Gastroesophageal sphincter (tissue), 4 donors: ENCODE data around the gene LZTS2. TPM values are rescaled to one million over a fixed set of nuclear protein-coding genes. Genes with fewer than 3 reads are reported as not detected.

Source experiments
- ATAC-seq: fragments of 150-250 bp; one replicate; pipeline ENCODE4 v1.9.1; 2016; ENCODE audit warnings: mild to moderate bottlenecking, moderate library complexity
- H3K27ac ChIP-seq, 4 donors: fragments of 200-600 bp; sonication (generic) in 3 of 4; 1 replicate in 3 of 4; 2 replicates in 1 of 4; pipeline ENCODE4 v1.5.1; 2016 to 2019
- H3K27me3 ChIP-seq: fragments of 200-600 bp; sonication (generic); one replicate; pipeline ENCODE4 v1.5.1; 2019
- H3K36me3 ChIP-seq, 2 donors: fragments of 200-600 bp; sonication (generic); one replicate each; pipeline ENCODE4 v1.5.1; 2019; ENCODE audit warnings: control low read depth in 1 of 2
- H3K4me1 ChIP-seq, 3 donors: fragments of 200-600 bp; sonication (generic); 1 replicate in 2 of 3; 2 replicates in 1 of 3; pipeline ENCODE4 v1.5.1; 2016 to 2019; ENCODE audit warnings: control low read depth in 2 of 3
- H3K4me3 ChIP-seq, 2 donors: fragments of 200-600 bp; sonication (generic); one replicate each; pipeline ENCODE4 v1.5.1; 2019; ENCODE audit warnings: mild to moderate bottlenecking in 1 of 2, moderate library complexity in 1 of 2
- H3K9me3 ChIP-seq, 3 donors: fragments of 200-600 bp; sonication (generic); one replicate each; pipeline ENCODE4 v1.5.1; 2017 to 2019; ENCODE audit warnings: control low read depth in 2 of 3
- CTCF ChIP-seq, 4 experiments: fragments of 200-600 bp in 2 of 4; fragments of 450-650 bp in 2 of 4; sonication (generic) in 1 of 4; IDR thresholded peaks; one replicate each; pipeline ENCODE4 v1.5.1; 2017 to 2019; ENCODE audit warnings: antibody characterized with exemption in 4 of 4, mild to moderate bottlenecking in 2 of 4, moderate library complexity in 2 of 4
- EP300 ChIP-seq: sonication (generic); formaldehyde crosslinking; IDR thresholded peaks from one replicate; pipeline ENCODE4 v1.6.1; 2017; ENCODE audit warnings: antibody characterized with exemption, mild to moderate bottlenecking
- POLR2A ChIP-seq, 2 donors: fragments of 450-650 bp; IDR thresholded peaks; one replicate each; pipeline ENCODE4 v1.6.1; 2017; ENCODE audit warnings: antibody characterized with exemption in 2 of 2, mild to moderate bottlenecking in 2 of 2, moderate library complexity in 1 of 2
- POLR2AphosphoS5 ChIP-seq: sonication (generic); formaldehyde crosslinking; IDR thresholded peaks from one replicate; pipeline ENCODE4 v1.6.1; 2017; ENCODE audit warnings: antibody characterized with exemption
- WGBS, 2 donors: methylation state at CpG; one replicate each; pipeline ENCODE4 v1.1.5; 2018; ENCODE audit warnings: low coverage in 1 of 2; 5-methylcytosine and 5-hydroxymethylcytosine counted together
- total RNA-seq, 4 donors: library from RNA; depleted of rRNA; stranded (reverse); fragments of >200 nt; gene quantifications; one replicate each; pipeline ENCODE4 v1.1.0, GENCODE V29; 2016

LZTS2 gene
- total RNA-seq, 4 donors from 2014 or later, result 134 to 181 (median 141) TPM

DNA sequence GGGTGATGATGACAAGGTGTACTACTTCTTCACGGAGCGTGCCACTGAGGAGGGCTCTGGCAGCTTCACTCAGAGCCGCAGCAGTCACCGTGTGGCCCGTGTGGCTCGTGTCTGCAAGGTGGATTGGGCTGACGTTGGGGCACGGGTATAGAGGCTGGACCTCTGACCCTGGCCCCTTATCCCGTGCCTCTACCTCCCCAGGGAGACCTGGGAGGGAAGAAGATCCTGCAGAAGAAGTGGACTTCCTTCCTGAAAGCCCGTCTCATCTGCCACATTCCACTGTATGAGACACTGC, 20.8 kb upstream of the LZTS2 start:
- Histone ChIP-seq H3K4me1 (no peaks in the 10 kb centered on the region), H3K27me3 (no peaks in the 10 kb centered on the region), H3K9me3 (no peaks in the 10 kb centered on the region), H3K27ac (no peak overlapping the region), H3K36me3 (peaks cover 0 to 70% of the 10 kb centered on the region in 2 donors), H3K4me3 (no peak overlapping the region)
- ATAC-seq, result no peak
- TF ChIP-seq EP300 (no peak), CTCF (IDR thresholded peaks at IDR 0.05) (no peak), POLR2A (IDR thresholded peaks at IDR 0.05) (no peak), POLR2AphosphoS5 (no peak)
- 76% methylated on average over 6 of the region's 10 CpGs; no CpG with 5 or more reads in 1 of the 2 donors for WGBS, 2 donors

DNA sequence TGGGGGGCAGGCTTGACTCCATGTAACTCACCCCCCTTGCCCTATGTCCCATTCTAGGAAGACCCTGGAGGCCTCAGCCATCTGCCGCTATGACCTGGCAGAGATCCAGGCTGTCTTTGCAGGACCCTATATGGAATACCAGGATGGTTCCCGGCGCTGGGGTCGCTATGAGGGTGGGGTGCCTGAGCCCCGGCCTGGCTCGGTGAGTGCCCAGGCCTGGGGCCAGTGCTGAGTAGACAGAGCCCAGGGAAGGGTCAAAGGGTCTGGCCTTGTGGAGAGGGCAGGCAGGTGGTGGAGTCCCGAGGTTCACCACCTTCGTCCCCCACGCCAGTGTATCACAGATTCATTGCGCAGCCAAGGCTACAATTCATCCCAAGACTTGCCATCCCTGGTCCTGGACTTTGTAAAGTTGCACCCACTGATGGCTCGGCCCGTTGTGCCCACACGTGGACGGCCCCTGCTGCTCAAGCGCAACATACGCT, 19.8 kb upstream of the LZTS2 start:
- no peaks in the 10 kb centered on the region for H3K4me1 ChIP-seq
- no peaks in the 10 kb centered on the region for H3K9me3 ChIP-seq
- no peak for ATAC-seq
- TF ChIP-seq POLR2AphosphoS5 (no peak), CTCF (IDR thresholded peaks at IDR 0.05) (no peak), POLR2A (IDR thresholded peaks at IDR 0.05) (no peak)
- no peaks in the 10 kb centered on the region for H3K27me3 ChIP-seq
- no peak overlapping the region for H3K4me3 ChIP-seq
- H3K27ac ChIP-seq, result no peak overlapping the region
- 94 to 100% methylated on average over 4 to 7 of the region's 16 CpGs for WGBS, 2 donors
- H3K36me3 ChIP-seq, result peaks cover 0 to 79% of the 10 kb centered on the region in 2 donors

GRCh38 chr10:100980311-100980710, 19.3 kb upstream of the LZTS2 start:
- Histone ChIP-seq H3K4me1 (peaks cover 0 to 1% (median 0%) of the 10 kb centered on the region in 3 donors), H3K36me3 (peaks cover 0 to 83% of the 10 kb centered on the region in 2 donors), H3K27me3 (no peaks in the 10 kb centered on the region), H3K4me3 (no peak overlapping the region), H3K27ac (no peak overlapping the region), H3K9me3 (no peaks in the 10 kb centered on the region)
- TF ChIP-seq EP300 (no peak), CTCF (IDR thresholded peaks at IDR 0.05) (no peak), POLR2AphosphoS5 (no peak), POLR2A (IDR thresholded peaks at IDR 0.05) (no peak)
- no CpG with 5 or more reads among the region's 2 CpGs for WGBS, 2 donors
- no peak for ATAC-seq

- H3K27me3 ChIP-seq, result no peaks in the 10 kb centered on the region
- TF ChIP-seq POLR2A (IDR thresholded peaks at IDR 0.05), result no peak
- no peak for TF ChIP-seq POLR2AphosphoS5
- no peak for TF ChIP-seq EP300
- no peak for TF ChIP-seq CTCF (IDR thresholded peaks at IDR 0.05)
- H3K4me1 ChIP-seq, result peaks cover 0 to 5% (median 0%) of the 10 kb centered on the region in 3 donors
- 90 to 100% methylated on average over 1 to 2 of the region's 7 CpGs for WGBS, 2 donors
- ATAC-seq, result no peak
- no peak overlapping the region for H3K27ac ChIP-seq
- H3K36me3 ChIP-seq, result peaks cover 0 to 87% of the 10 kb centered on the region in 2 donors
- no peak overlapping the region for H3K4me3 ChIP-seq
- H3K9me3 ChIP-seq, result no peaks in the 10 kb centered on the region
Observed at GRCh38 chr10:100980711-100981110, 18.9 kb upstream of the LZTS2 start.

GRCh38 chr10:100981178-100981772, 18.3 kb upstream of the LZTS2 start:
- Histone ChIP-seq H3K36me3 (peaks cover 0 to 89% of the 10 kb centered on the region in 2 donors), H3K27me3 (no peaks in the 10 kb centered on the region), H3K4me3 (no peak overlapping the region), H3K27ac (no peak overlapping the region), H3K4me1 (peaks cover 0 to 11% (median 2%) of the 10 kb centered on the region in 3 donors), H3K9me3 (no peaks in the 10 kb centered on the region)
- WGBS, 2 donors, result 78 to 81% methylated on average over 4 of the region's 5 CpGs
- no peak for ATAC-seq
- no peak for TF ChIP-seq EP300
- no peak for TF ChIP-seq POLR2AphosphoS5
- no peak for TF ChIP-seq CTCF (IDR thresholded peaks at IDR 0.05)
- no peak for TF ChIP-seq POLR2A (IDR thresholded peaks at IDR 0.05)
